NCI-H128 (cell line): ENCODE data around the gene RIN3.

ENCODE experiments used
- DNase-seq: peaks from one replicate; lab custom pipeline; 2025; ENCODE audit not compliant: unreplicated experiment; lab: John Stamatoyannopoulos, UW

The RIN3 gene, protein sequence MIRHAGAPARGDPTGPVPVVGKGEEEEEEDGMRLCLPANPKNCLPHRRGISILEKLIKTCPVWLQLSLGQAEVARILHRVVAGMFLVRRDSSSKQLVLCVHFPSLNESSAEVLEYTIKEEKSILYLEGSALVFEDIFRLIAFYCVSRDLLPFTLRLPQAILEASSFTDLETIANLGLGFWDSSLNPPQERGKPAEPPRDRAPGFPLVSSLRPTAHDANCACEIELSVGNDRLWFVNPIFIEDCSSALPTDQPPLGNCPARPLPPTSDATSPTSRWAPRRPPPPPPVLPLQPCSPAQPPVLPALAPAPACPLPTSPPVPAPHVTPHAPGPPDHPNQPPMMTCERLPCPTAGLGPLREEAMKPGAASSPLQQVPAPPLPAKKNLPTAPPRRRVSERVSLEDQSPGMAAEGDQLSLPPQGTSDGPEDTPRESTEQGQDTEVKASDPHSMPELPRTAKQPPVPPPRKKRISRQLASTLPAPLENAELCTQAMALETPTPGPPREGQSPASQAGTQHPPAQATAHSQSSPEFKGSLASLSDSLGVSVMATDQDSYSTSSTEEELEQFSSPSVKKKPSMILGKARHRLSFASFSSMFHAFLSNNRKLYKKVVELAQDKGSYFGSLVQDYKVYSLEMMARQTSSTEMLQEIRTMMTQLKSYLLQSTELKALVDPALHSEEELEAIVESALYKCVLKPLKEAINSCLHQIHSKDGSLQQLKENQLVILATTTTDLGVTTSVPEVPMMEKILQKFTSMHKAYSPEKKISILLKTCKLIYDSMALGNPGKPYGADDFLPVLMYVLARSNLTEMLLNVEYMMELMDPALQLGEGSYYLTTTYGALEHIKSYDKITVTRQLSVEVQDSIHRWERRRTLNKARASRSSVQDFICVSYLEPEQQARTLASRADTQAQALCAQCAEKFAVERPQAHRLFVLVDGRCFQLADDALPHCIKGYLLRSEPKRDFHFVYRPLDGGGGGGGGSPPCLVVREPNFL

DNA sequence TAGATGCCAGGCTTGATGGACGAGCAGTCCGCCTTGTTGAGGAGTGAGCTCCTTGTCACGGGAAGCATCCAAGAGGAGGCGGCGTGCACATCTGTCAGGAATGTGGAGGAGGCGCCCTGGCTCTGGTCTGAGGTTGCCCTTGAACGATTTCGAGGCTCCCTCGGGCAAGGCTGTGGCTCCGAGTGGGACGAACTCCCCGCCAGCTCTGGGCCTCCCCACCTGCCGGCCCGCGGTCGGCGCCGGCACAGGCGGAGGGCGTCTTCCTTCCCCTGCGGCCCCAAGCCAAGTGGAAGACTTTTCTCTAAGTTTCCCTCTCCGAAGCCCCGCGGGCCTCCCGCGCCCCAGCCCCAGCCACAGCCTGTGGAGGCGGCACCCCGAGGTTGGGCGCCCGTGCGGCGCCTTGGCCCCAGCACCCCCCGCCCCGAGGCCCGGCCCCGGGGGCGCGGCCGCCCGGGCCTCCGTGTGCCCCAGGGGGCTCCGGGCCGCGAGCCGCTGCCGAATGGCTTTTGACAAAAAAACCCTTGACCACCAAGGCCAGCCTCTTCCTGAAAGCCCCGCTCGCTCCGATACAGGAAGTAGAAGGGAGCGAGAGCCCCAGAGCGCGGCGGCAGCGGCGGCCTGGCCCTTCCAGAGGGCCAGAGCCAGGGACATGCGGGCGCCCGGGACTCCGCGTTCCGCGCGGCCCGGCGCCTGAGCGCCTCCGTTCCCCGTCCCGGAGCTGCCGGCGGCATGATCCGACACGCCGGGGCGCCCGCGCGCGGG, at the start of gene RIN3:
Gene RIN3, plus strand, starts transcription at position 578 of the 762 bp plus-strand sequence. Its CDS starts 152 bp downstream, at position 730.
- DNase-seq: no peak

DNA sequence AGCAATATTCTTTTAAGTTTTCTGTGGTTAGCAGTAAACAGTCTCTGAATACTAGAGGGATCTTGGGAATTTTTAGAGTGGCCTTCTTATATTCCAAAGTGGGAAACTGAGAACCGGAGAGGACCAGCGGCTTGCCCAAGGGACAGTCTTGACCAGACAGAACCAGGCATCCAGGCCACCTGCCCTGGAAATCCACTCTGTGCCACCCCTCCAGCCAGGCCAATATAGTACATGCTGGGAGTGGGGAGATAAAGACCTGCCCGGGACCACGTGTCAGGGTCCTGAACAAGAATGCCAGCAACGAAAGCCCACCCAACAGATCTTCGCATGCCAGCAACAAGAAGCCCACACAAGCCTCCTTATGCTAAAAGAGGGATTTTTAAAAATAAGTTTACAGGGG, 49.4 kb upstream of the RIN3 start:
- DNase-seq: no peak

DNA sequence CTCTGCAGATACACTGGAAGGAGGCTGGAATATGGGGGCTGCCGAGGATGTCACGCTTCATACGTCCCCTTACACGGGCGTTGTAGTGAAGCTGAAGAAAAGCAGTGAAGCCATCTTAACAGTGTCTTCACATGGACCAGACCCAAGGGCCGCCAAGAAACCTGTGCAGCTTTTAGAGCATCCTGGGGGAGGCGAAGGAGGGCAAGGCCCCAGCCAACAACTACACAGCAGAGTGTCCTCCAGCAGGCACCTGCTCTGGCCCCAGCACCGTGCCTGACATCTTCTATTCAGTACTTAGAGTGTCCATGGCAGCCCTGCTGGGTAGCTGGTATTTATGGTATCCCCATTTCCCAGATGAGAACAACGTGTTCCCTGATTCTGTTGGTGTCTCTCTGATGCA, 48.9 kb upstream of the RIN3 start:
- DNase-seq: no peak

DNA sequence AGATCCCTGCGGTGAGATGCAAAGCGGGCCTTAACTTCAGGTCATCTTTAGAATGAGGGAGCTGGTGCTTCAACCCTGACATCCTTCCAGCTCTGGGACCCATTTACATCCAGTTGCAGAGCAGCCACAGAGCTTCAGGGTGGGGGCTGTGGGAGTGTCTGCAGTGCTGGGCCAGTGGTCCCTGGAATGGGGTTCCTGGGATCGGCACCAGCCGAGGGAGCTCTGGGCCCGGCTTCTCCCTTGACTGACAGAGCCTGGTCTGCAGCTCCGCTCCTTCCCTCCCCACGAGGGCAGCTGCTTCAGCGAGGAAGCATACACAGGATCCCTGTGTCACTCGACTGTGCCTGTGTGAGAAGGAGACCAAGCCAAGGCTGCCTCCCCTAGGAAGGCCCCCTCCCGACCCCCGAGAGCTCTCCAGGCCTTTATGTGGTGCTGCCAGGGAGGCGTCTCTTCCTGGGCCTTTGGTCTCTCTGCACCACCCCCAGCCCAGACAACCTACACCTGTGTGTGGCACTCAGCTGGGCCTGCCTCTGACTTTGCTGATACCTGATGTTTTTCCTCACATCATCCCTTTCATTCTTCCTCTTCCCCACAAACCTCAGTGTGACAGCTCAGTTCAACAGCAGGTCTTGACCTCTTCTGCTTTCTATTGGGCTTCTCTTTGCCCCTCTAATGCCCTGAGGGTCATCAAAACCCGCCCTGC, 48.1 kb upstream of the RIN3 start:
- no peak for DNase-seq

DNA sequence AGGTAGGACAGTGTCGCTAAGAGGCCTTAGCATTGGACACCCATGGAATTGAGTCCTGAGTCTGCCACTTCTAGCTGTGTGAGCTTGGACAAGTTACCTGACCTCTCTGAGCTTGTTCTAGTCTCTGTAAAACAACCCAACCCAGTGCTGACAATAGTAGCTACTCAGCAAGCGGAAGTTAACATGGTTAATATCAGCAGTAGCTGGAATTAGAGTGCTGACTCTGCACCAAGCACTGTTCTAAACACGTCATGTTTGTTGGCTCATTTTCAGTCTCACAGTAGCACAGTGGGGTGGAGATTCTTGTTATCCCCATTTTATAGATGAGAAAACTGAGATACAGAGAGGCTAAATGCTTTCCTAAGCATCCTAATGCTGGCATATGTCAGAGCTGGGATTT, 47.5 kb upstream of the RIN3 start:
- no peak for DNase-seq

DNA sequence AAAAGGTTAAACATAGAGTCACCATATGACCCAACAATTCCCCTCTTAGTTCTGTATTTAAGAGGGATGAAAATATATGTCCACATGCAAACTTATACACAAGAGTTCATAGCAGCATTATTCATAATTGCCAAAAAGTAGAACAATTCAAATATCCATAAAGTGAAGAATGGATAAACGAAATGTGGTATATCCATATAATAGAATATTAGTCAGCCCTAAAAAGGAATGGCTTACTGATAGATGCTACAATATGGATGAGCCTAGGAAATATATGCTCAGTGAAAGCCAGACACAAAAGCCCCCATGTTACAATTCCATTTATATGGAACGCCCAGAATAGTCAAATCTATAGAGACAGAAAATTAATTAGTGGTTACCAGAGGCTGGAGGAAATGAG, 44.1 kb upstream of the RIN3 start:
- DNase-seq: no peak

DNA sequence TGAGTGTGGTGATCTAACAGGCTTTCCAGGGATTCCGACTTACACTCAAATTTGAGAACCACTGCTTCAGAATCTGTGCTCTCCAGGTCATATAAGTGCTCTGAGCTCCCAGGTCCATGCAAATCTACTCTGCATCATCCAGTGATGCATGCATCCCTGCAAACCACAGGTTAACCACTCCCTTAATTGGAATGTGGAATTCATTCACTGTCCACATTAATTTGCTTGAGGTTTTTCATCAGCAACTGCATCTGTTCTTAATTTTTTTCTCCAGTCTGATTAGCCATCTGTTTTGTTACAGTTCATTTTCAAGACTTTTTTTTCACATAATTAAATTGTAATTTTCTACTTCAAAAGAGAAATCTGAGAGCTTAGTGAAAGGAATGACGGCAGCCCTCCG, 43.4 kb upstream of the RIN3 start:
- DNase-seq: no peak

DNA sequence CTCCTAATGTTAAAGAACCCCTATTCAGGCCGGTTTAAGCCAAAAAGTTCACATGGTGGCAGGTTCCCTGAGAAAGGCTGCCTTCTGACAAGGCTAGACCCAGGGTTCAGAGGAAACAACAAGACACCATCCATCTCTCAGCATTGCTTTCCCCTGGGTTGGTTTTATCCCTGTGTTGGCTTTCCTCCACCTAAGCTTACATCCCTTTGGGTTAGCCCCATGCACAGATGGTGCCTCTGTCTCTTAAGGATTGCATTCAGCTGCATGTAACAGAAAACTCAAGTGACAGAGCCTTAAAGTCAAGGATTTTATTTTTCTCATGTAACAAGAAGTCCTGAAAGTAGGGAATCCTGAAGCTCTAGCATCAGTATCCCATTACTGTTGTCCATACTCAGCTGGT, 42.8 kb upstream of the RIN3 start:
- DNase-seq: no peak

DNA sequence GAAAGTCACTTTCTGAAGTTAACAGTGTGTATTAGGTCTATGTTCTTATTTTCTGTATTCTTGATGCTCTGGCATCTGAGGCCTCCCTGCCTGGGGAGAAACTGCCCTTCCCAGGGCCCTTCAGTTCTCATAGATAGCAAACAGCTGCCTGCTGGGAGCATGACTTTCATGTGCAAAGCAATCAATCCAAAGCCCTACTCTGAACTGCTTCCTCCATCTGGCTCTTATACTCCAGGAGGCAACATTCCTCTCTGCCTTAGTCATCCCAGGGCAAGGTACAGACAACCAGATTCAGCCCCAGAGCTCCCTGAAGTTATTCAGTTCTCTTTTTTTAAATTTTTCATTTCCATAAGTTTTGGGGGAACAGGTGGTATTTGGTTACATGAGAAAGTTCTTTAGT, 41.7 kb upstream of the RIN3 start:
- DNase-seq: no peak

DNA sequence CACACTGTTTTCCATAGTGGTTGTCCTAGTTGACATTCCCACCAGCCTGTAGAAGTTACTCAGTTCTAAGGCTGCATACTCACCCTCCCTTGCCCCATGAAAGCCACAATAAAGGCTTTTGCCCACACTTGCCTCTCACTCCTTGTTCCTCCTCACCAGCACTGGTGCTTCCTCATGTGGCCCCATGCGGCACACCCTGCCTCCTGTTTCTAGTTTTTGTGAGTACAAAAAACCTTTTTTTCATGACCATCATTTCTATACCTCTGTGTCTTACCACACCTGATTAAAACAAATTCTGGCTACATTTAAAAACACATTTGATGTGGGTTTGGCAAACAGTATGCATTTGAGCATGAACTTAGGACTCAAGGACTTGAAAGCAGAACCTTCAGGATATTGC, 40.7 kb upstream of the RIN3 start:
- DNase-seq: no peak

DNA sequence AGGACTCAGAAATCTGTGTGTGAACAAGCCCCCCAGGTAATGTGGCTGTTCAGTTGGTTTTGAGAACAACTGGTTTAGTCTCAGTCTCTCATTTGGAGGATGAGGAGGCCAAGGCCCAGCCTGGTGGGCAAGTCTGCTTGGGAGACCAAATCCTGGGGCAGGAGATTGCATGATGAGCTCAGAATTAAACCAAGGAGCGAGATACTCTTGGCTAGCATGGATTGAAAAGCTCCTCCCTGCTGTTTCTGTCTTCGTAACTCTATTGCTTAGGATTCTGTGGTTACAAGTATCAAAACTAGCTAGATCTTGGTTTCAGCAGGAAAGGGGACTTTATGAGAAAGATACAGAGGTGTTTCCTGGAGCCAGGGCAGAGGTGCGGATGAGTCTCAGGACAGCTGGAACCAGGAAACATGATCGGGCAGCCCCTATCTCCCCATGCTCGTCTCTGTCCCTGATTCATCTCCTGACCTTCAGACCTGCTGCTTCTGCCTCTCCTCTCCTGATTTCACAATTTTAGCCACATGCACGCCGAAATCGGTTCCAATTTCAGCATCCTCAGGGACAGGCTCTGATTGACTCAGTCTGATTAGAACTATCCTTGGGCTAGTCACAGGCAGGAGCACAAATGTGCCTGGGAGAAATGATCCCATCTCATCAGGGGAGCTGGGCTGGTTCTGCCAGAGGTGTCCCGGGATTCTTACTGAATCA, 40.2 kb upstream of the RIN3 start:
- no peak for DNase-seq

DNA sequence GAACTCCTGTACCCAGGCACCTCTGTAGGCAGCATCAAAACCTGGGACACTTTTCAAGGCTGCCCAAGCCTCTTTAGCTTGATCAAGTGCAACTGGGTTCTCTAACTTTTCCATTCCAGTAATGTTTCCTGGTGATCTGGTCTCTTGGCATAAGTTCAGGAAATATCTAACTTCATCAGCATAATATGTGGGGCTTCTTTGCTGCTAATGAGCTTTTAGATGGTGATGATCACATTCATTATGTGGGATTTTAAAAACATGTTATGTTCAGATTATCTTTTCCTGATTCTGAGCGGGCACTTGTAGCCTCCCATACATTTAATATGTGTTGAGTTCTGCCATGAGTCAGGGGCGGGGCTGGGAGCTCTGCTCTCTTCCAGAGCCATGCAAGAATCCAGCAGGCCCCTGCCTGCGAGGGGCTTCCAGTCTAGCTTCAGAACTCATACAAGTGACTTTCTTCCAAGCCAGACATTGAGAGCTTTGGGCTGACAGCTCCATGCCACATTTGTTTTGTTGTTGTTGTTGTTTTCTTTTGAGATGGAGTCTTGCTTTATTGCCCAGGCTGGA, 39.5 kb upstream of the RIN3 start:
- no peak for DNase-seq

DNA sequence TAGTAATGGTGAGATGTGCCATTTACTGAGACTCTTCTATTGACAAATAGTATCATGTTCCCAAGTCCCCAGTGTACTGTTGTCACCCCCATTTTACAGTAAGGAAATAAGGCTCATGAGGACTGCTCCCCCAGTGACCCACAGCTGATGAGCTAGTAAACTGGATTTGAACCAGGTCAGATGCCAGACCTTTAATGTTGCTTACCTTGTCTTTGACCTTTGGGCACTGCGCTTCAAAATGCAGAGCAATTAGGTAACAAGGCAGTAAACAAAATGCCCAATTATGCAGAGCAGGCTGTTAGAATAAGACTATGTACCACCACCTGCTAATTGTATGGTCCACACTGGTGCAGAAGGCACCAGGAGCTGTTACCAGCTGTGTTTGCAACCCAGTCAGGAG, 38.5 kb upstream of the RIN3 start:
- DNase-seq: no peak

DNA sequence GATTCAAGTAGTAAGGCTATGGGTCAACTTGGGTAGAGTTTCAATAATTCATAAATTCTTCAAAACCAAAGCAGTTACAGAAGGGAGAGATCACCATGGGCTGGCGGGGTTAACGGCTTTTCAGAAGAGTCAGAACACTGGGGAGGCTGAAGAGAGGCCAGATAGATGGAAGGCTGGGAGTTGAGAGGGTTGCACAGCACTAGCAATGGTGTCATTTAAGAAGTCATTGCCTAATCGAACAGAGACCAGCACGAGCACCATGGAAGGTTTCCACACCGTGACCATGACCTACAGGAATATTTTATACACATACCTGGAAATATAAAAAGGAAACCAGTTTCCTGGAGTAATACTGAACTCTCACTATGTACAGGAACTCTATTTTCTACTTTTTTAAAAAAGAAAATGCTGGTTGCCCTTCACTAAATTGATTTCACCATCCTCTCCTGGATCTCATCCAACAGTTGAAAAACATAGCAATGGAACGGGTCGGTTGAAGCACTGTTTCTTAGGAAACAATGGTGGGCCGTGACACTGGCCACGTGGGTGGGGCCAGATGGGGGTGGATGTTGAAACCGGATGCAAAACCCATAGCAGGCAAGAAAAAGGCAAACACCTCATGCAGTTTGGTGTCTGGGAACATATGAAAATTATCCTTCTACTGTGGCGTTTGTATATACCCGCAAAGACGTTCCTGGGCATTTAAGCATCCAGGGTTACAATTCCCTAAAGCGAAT, 38.0 kb upstream of the RIN3 start:
- DNase-seq: no peak

DNA sequence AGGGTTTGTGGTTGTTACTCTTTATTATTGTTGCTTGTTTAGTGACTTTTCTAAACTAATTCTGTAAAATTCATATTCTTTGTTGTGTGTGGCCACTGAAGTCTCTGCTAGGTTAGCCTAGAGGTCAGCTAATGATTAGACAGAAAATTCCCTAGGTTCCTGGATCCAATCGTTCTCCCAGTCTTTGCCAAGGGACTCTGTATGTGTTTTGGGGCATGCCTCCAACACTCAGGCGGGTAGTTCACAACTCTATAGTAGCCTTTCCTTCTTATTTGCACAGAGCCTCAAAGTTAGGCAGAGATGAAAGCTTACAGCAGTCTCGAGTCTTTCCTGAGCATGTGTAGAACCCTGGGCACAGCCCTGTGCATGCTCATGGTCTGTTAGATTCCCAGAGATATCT, 32.7 kb upstream of the RIN3 start:
- DNase-seq: no peak

DNA sequence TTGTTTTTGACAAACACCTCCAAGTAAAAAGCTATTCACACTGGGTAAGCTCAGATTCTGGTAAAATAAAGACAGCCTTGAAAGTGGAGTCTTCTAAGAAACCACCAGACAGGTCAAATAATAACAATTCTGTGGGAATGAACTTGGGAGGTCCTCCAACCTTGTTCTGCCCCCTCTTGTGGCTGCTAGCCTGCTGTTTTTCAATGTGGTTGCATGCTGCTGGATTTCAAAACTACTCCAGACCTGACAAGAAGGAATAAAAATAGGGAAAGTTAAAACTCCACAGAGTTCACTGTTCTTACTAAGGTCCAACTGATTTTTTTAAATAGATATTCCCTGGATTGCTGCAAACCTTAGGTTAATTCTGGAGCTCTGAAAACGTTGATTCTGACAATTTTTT, 32.2 kb upstream of the RIN3 start:
- DNase-seq: no peak

DNA sequence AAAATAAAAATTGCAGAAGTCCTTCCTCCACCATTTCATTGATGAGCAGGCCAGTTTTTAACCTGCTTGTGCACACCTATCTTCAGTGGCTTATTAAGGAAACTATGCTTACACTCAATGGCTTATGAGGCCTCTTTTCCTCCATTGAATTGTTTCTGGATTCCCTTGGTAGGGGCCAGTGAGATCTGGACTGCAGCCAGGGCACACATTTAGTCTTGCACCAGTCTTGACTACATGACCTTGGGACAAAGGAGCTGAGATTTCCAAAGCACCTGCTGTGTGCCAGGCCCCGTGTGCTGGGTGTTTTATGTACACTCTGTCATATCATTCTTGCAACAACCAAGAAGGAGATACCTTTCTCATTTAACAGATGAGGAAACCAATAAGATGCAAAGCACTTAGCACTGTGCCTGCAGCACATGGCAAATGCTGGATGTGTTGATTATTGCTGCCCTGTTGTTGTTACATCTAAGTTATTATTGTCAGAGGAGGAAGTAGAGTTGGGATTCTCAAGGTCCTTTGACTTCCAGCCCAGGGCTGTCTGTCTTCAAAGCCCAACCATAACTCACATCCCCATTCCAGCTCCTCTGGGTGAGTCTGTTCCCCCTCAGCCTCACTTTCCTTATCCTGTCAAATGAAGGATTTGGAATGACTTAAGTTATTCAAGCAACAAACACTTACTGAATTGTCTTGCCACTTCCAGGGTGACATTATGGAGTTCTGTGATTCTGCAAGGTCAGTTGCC, 31.6 kb upstream of the RIN3 start:
- no peak for DNase-seq

DNA sequence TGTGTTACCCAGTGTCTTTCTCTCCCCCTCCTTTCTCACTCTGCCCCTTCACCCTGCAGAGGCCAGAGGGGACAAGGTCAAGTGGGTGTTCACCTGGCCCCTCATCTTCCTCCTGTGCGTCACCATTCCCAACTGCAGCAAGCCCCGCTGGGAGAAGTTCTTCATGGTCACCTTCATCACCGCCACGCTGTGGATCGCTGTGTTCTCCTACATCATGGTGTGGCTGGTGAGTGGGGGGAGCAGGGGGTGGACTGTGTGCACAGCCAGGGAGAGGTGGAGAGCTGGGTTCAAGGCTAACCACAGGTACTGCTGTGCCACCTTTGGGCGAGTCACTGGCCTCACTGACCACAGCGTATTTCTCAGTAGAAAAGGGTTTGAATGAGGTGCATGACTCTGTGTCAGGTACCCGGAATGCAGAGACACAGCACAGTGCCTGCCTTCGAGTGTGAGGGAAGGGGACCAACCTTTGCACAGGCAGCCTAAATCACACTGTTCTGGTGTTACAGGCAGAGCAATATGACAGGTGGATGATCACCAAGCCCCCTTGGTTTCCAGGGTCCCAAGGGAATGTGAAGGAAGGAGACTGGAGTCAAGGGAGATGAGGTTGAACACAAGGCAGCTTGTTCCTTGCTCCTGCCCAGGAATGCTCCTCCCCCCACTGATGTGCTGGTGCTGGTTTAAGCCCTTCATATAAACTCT, 30.8 kb upstream of the RIN3 start:
- no peak for DNase-seq
